ENCODE measurements around the gene TRAPPC13. TPM values are rescaled to one million over a fixed set of nuclear protein-coding genes. Genes with fewer than 3 reads are reported as not detected.
A peak's percentile ranks its signal among the peaks of the same experiment; 100 is the strongest.
"Not testable (repeated sequence)": the region's sequence is repeated elsewhere in the genome, so short reads cannot be mapped to it uniquely, and the experiment has no call there.

The TRAPPC13 gene
- polyA plus RNA-seq, 1 experiment = 9.8 TPM

DNA sequence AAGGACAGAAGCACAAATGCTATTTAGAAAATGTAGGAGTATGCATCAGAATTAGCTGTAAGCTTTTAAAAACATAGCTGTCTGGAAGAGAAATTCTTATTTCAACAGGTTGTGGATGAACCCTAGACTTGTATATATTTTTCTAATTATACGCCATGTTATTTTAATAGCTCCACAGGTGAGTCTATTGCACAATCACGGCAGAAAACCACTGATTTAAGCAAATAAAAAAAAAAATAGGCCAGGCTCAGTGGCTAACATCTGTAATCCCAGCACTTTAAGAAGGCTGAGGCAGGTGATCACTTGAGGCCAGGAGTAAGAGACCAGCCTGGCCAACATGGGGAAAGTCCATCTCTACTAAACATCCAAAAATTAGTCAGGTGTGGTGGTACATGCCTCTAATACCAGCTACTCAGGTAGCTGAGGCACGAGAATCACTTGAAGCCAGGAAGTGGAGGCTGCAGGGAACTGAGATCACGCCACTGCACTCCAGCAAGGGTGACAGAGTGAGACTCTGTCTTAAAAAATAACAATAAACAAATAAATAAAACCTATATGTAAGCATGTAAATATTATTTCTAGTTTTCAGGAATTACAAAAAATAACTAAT, 12.4 kb upstream of the TRAPPC13 start:
- POLR2A ChIA-PET = no interaction called here
- H3K27me3 ChIP-seq (ENCODE audit: control insufficient read depth, insufficient read depth, low read length) = no peaks in the 10 kb centered on the region
- CTCF ChIA-PET = interaction anchor here (1.6 kb wide), 1 partner anchor 12 kb away, joined by 5 read pairs; no protein-coding TSS in a partner anchor
- H3K36me3 ChIP-seq (ENCODE audit: control insufficient read depth, insufficient read depth, low read length) = peaks cover 10% of the 10 kb centered on the region
- DNase-seq (ENCODE audit: low read depth) = no peak
- no peak for TF ChIP-seq CTCF (IDR thresholded peaks at IDR 0.05; ENCODE audit: insufficient read depth, low read depth, low read length)
- H3K4me3 ChIP-seq (ENCODE audit: low read depth, low read length) = no peak overlapping the region

- no peaks in the 10 kb centered on the region for H3K27me3 ChIP-seq (ENCODE audit: control insufficient read depth, insufficient read depth, low read length)
- ChIA-PET CTCF (interaction anchor here (0.6 kb wide), 1 partner anchor 9 kb away, joined by 3 read pairs; no protein-coding TSS in a partner anchor), POLR2A (no interaction called here)
- DNase-seq (ENCODE audit: low read depth) = no peak
- TF ChIP-seq CTCF (IDR thresholded peaks at IDR 0.05; ENCODE audit: insufficient read depth, low read depth, low read length) = no peak
- peaks cover 3% of the 10 kb centered on the region for H3K36me3 ChIP-seq (ENCODE audit: control insufficient read depth, insufficient read depth, low read length)
- no peak overlapping the region for H3K4me3 ChIP-seq (ENCODE audit: low read depth, low read length)
Observed at GRCh38 chr5:65620021-65620420, 4.8 kb upstream of the TRAPPC13 start.

GRCh38 chr5:65621961-65622360, 2.9 kb upstream of the TRAPPC13 start:
- CTCF ChIA-PET; DNase-seq (ENCODE audit: low read depth); H3K4me3 ChIP-seq (ENCODE audit: low read depth, low read length); H3K27me3 ChIP-seq (ENCODE audit: control insufficient read depth, insufficient read depth, low read length); H3K36me3 ChIP-seq (ENCODE audit: control insufficient read depth, insufficient read depth, low read length); POLR2A ChIA-PET: not testable (repeated sequence)

DNA sequence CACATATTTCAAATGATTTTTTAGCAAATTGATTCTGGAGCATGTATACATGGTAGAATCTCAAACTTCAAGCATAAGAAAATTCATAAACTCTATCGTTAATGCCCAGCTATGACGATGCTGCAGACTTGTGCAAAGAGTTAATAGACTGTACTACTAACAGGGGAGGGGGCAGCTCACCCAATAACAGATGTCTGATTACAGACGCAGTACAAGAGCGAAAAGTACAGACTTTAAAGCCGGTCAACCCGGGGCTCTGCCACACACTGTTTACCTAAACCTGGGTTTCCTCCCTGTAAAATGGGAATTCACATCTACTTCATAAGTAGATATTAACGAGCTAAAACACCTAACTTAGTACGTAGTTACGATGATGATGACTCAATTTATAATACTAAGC, 1.3 kb upstream of the TRAPPC13 start:
- Histone ChIP-seq H3K36me3 (ENCODE audit: control insufficient read depth, insufficient read depth, low read length) (no peaks in the 10 kb centered on the region), H3K27me3 (ENCODE audit: control insufficient read depth, insufficient read depth, low read length) (no peaks in the 10 kb centered on the region), H3K4me3 (ENCODE audit: low read depth, low read length) (peak overlapping the region; percentile 79)
- ChIA-PET CTCF (interaction anchor here (0.9 kb wide), 1 partner anchor 121 kb away, joined by 3 read pairs; no protein-coding TSS in a partner anchor), POLR2A (interaction anchor here (0.5 to 1.1 kb wide), 2 partner anchors 42 to 151 kb away, joined by 3 to 4 read pairs; no protein-coding TSS in a partner anchor)
- TF ChIP-seq CTCF (IDR thresholded peaks at IDR 0.05; ENCODE audit: insufficient read depth, low read depth, low read length) = no peak
- DNase-seq (ENCODE audit: low read depth) = no peak

- peak; percentile 18 for TF ChIP-seq CTCF (IDR thresholded peaks at IDR 0.05; ENCODE audit: insufficient read depth, low read depth, low read length)
- peak within 1 kb of the TSS; percentile 79 for H3K4me3 ChIP-seq (ENCODE audit: low read depth, low read length)
- peak; percentile 72 for DNase-seq (ENCODE audit: low read depth)
- no peaks in the 10 kb centered on the region for H3K27me3 ChIP-seq (ENCODE audit: control insufficient read depth, insufficient read depth, low read length)
- ChIA-PET POLR2A (interaction anchor here (1.1 kb wide), 1 partner anchor 42 kb away, joined by 3 read pairs; no protein-coding TSS in a partner anchor), CTCF (interaction anchor here (0.9 kb wide), 1 partner anchor 120 kb away, joined by 3 read pairs; no protein-coding TSS in a partner anchor)
- H3K36me3 ChIP-seq (ENCODE audit: control insufficient read depth, insufficient read depth, low read length) = no peaks in the 10 kb centered on the region; the same call in 1 of the 2 replicates
Observed at GRCh38 chr5:65624025-65624570, 729 bp upstream of the TRAPPC13 start, which contains the start of gene TRIM23. Gene TRIM23 (minus strand): TSS chr5:65624333. CDS start chr5:65624274, 59 bp downstream.
